DMS79 treated with DMSO at 0.1 percent for 48 hours (cell line): ENCODE results near the gene PKP2.

Experiments
- DNase-seq: peaks from one replicate; lab custom pipeline; 2025; lab: John Stamatoyannopoulos, UW

Gene PKP2

DNA sequence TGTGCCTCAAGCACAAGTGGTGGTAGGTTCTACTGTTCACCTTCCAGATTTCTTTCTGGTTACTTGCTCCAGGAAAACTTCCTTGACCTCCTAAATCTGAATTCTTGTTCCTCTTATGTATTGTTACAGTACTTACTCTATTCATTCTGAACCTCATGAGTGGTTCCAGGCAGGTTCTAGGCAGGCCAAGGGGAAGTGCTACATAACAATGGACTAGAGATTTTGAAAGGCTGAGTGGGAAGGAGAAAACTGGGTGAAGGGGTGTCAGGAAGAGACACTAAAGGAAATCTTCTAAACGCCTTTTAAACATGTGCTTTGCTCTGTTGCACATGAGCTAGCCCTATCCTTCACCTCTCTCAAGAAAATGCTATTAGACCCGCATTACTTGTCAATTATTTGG is 142.5 kb downstream of the PKP2 start:
- no peak for DNase-seq

DNA sequence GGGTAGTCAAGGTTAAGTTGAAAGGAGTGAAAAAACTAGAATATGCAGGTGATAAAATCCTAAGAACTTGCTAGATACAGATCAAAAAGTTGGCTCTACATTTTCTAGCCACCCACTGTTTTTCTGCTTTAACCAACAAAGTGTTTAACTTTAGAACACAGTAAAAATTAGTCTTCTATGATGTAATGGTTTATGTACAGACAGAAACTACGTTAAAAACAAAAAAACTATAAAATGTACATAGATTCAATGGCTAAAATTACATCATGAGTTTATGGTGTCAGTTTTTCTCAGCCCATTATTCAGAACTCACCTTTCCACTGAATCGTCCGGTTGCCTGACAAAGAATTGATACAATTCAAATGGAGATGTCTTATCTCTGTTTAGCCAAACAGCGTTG is 143.0 kb downstream of the PKP2 start:
- DNase-seq: no peak

DNA sequence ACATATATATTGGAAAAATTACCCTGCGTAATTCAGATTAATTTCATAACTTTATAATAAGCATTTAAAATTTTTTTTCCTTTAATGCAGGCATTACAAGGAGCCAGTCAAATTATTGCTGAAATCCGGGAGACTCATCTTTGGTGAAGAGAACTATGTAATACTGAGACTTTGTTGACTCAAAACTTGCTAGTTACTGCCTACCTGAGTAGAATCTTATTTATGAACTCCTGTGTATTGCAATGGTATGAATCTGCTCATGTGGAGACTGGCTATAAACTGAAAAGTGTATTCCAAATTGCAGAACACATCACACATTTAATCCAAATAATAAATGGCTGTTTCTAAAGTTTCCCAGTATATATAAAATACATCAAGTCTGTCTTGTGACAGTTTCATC is 153.3 kb downstream of the PKP2 start:
- no peak for DNase-seq

DNA sequence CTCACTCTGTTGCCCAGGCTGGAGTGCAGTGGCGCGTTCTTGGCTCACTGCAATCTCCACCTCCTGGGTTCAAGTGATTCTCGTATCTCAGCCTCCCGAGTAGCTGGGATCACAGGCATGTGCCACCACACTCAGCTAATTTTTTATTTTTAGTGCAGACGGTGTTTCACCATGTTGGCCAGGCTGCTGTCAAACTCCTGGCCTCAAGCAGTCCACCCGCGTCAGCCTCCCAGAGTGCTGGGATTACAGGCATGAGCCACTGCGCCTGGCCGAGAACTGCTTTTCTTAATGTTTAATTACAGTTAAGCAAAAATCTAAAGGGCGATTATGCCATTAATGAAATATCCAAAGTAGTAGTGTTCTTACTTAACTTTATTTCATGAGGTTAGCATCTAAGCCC is 154.4 kb downstream of the PKP2 start:
- no peak for DNase-seq
